Fibroblast of villous mesenchyme (primary cell): ENCODE data around the gene MYO7B. TPM values are rescaled to one million over a fixed set of nuclear protein-coding genes. Genes with fewer than 3 reads are reported as not detected.

ENCODE experiments used
- DNase-seq: peaks from one replicate; pipeline ENCODE4 v3.0.0-alpha.2; 2010; ENCODE audit warnings: low read depth
- H3K4me3 ChIP-seq: 2 replicates; pipeline ENCODE4 v1.5.1; 2011; ENCODE audit warnings: low read depth, mild to moderate bottlenecking, low read length
- CTCF ChIP-seq: IDR thresholded peaks from 2 replicates; pipeline ENCODE4 v1.5.1; 2012; ENCODE audit warnings: low read depth, mild to moderate bottlenecking, low read length; ENCODE audit not compliant: insufficient read depth
- total RNA-seq: library from RNA; depleted of rRNA; stranded (reverse); fragments of >200 nt; gene quantifications from 2 replicates; pipeline ENCODE4 v1.2.3, GENCODE V29; 2012

Gene MYO7B
- total RNA-seq, 1 donor, result 0.86 TPM

- TF ChIP-seq CTCF, result no peak
- no peak overlapping the region for H3K4me3 ChIP-seq
- no peak for DNase-seq
These were observed 23.6 kb upstream of the MYO7B start for GRCh38 chr2:127511917-127512316.

- H3K4me3 ChIP-seq, result no peak overlapping the region
- TF ChIP-seq CTCF, result no peak
- no peak for DNase-seq
These were observed 23.1 kb upstream of the MYO7B start for GRCh38 chr2:127512362-127512761.

- no peak overlapping the region for H3K4me3 ChIP-seq
- DNase-seq, result no peak
- TF ChIP-seq CTCF, result no peak
These were observed 21.4 kb upstream of the MYO7B start for GRCh38 chr2:127514076-127514475.

GRCh38 chr2:127514485-127514884 lies 21.0 kb upstream of the MYO7B start:
- no peak overlapping the region for H3K4me3 ChIP-seq
- no peak for TF ChIP-seq CTCF
- no peak for DNase-seq

GRCh38 chr2:127515383-127515915 lies 20.0 kb upstream of the MYO7B start:
- TF ChIP-seq CTCF, result no peak
- peak; percentile 56 for DNase-seq
- H3K4me3 ChIP-seq, result no peak overlapping the region

- DNase-seq, result peak; percentile 77
- TF ChIP-seq CTCF, result no peak
- no peak overlapping the region for H3K4me3 ChIP-seq
These were observed 19.3 kb upstream of the MYO7B start for GRCh38 chr2:127516041-127516762.
